Smooth muscle cell (in vitro differentiated cells): Measurements from ENCODE around the gene NEK5. TPM values are rescaled to one million over a fixed set of nuclear protein-coding genes. Genes with fewer than 3 reads are reported as not detected.
A peak's percentile ranks its signal among the peaks of the same experiment; 100 is the strongest.
"Not testable (repeated sequence)": the region's sequence is repeated elsewhere in the genome, so short reads cannot be mapped to it uniquely, and the experiment has no call there.

Source experiments
- DNase-seq: peaks from one replicate; lab custom pipeline; 2025; ENCODE audit not compliant: unreplicated experiment; lab: John Stamatoyannopoulos, UW
- H2AFZ ChIP-seq: fragments of 200-600 bp; sonication (generic); 2 replicates; pipeline ENCODE4 v1.6.0; 2016; ENCODE audit warnings: antibody characterized with exemption, low read depth, mild to moderate bottlenecking
- H3F3A ChIP-seq: fragments of 200-600 bp; sonication (generic); 2 replicates; pipeline ENCODE4 v1.6.0; 2017; ENCODE audit warnings: antibody characterized with exemption, low read depth
- H3K27ac ChIP-seq: fragments of 200-600 bp; sonication (generic); 2 replicates; pipeline ENCODE4 v1.5.1; 2016; ENCODE audit warnings: low read depth, mild to moderate bottlenecking
- H3K27me3 ChIP-seq: fragments of 200-600 bp; sonication (generic); 2 replicates; pipeline ENCODE4 v1.6.1; 2016; ENCODE audit warnings: low read depth, mild to moderate bottlenecking
- H3K36me3 ChIP-seq: fragments of 200-600 bp; sonication (generic); 2 replicates; pipeline ENCODE4 v1.5.1; 2016; ENCODE audit warnings: low read depth
- H3K4me1 ChIP-seq: fragments of 200-600 bp; sonication (generic); 2 replicates; pipeline ENCODE4 v1.5.1; 2016; ENCODE audit warnings: low read depth
- H3K4me2 ChIP-seq: fragments of 200-600 bp; sonication (generic); 2 replicates; pipeline ENCODE4 v1.6.0; 2016; ENCODE audit warnings: mild to moderate bottlenecking
- H3K4me3 ChIP-seq: fragments of 200-600 bp; sonication (generic); 2 replicates; pipeline ENCODE4 v1.5.1; 2016; ENCODE audit warnings: mild to moderate bottlenecking
- H3K79me2 ChIP-seq: fragments of 200-600 bp; sonication (generic); 2 replicates; pipeline ENCODE4 v1.6.0; 2016; ENCODE audit warnings: low read depth, mild to moderate bottlenecking
- H3K9ac ChIP-seq: fragments of 200-600 bp; sonication (generic); 2 replicates; pipeline ENCODE4 v1.6.0; 2016; ENCODE audit warnings: low read depth
- H3K9me3 ChIP-seq: fragments of 200-600 bp; sonication (generic); replicated peaks from 2 replicates; pipeline ENCODE4 v1.5.1; 2016; ENCODE audit warnings: low read depth
- H4K20me1 ChIP-seq: fragments of 200-600 bp; sonication (generic); 2 replicates; pipeline ENCODE4 v1.6.0; 2016; ENCODE audit warnings: low read depth
- WGBS: methylation state at CpG from one replicate; pipeline ENCODE4 v1.1.7; 2016; ENCODE audit warnings: low lambda C conversion rate; 5-methylcytosine and 5-hydroxymethylcytosine counted together
- polyA plus RNA-seq: library from polyadenylated mRNA; unstranded; fragments of >200 nt; fragmentation: Nextera tagmentation; extraction: Ambion mirVana; gene quantifications from 2 replicates; pipeline ENCODE4 v1.2.1, GENCODE V29; 2016
- total RNA-seq: library from RNA; depleted of rRNA; stranded (reverse); fragments of >200 nt; gene quantifications from 2 replicates; pipeline ENCODE4 v1.2.3, GENCODE V29; 2014
- TF ChIP-seq, protein P1 (sequence below): fragments of 200-600 bp; sonication (generic); IDR thresholded peaks from 2 replicates; pipeline ENCODE4 v1.5.1; 2017; ENCODE audit warnings: borderline replicate concordance, mild to moderate bottlenecking, antibody characterized with exemption; ENCODE audit not compliant: insufficient read depth, poor library complexity, severe bottlenecking

NEK5 gene
- total and polyA plus RNA-seq, 2 experiments from 2014 or later: 0.04 to 0.29 TPM

GRCh38 chr13:52096062-52096461, 32.8 kb downstream of the NEK5 start:
- no peak overlapping the region for H3K4me3 ChIP-seq
- no peak overlapping the region for H3K9ac ChIP-seq
- no peak overlapping the region for H3K27ac ChIP-seq
- H4K20me1 ChIP-seq: no peaks in the 10 kb centered on the region
- no peak for DNase-seq
- no peaks in the 10 kb centered on the region for H3K4me1 ChIP-seq
- H3K79me2 ChIP-seq: no peaks in the 10 kb centered on the region
- H2AFZ ChIP-seq: no peak overlapping the region
- no peaks in the 10 kb centered on the region for H3K36me3 ChIP-seq
- TF ChIP-seq, protein P1, sequence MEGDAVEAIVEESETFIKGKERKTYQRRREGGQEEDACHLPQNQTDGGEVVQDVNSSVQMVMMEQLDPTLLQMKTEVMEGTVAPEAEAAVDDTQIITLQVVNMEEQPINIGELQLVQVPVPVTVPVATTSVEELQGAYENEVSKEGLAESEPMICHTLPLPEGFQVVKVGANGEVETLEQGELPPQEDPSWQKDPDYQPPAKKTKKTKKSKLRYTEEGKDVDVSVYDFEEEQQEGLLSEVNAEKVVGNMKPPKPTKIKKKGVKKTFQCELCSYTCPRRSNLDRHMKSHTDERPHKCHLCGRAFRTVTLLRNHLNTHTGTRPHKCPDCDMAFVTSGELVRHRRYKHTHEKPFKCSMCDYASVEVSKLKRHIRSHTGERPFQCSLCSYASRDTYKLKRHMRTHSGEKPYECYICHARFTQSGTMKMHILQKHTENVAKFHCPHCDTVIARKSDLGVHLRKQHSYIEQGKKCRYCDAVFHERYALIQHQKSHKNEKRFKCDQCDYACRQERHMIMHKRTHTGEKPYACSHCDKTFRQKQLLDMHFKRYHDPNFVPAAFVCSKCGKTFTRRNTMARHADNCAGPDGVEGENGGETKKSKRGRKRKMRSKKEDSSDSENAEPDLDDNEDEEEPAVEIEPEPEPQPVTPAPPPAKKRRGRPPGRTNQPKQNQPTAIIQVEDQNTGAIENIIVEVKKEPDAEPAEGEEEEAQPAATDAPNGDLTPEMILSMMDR: no peak
- no peak overlapping the region for H3K4me2 ChIP-seq
- H3F3A ChIP-seq: no peaks in the 10 kb centered on the region
- H3K27me3 ChIP-seq: no peaks in the 10 kb centered on the region
- WGBS: 96% methylated on average over 2 of the region's 2 CpGs
- no peaks in the 10 kb centered on the region for H3K9me3 ChIP-seq

DNA sequence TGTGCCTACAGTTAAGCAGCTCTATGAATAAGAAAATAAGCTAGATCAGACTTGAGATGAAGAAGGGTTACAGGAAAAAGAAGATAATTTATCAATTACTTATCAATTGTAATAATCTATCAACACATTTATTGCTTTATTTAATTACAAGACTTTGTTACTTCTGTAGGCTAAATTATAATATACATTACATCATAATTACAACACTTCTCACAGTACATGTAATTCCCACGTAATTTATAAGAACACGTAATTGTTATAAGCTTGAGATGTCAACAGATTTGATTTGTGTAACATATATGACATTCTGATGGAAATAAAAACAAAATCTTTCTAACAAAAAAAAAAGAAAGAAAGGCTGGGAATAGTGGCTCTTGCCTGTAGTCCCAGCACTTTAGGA, 36.8 kb downstream of the NEK5 start:
- Histone ChIP-seq H3K9ac (no peak overlapping the region), H3K79me2 (no peaks in the 10 kb centered on the region), H3K4me3 (no peak overlapping the region), H3K27ac (no peak overlapping the region), H3K36me3 (no peaks in the 10 kb centered on the region), H4K20me1 (no peaks in the 10 kb centered on the region), H2AFZ (no peak overlapping the region), H3F3A (no peaks in the 10 kb centered on the region), H3K27me3 (no peaks in the 10 kb centered on the region), H3K9me3 (no peaks in the 10 kb centered on the region), H3K4me1 (no peaks in the 10 kb centered on the region), H3K4me2 (no peak overlapping the region)
- DNase-seq: no peak
- WGBS: 88% methylated on average over 2 of the region's 2 CpGs
- TF ChIP-seq, protein P1: no peak

DNA sequence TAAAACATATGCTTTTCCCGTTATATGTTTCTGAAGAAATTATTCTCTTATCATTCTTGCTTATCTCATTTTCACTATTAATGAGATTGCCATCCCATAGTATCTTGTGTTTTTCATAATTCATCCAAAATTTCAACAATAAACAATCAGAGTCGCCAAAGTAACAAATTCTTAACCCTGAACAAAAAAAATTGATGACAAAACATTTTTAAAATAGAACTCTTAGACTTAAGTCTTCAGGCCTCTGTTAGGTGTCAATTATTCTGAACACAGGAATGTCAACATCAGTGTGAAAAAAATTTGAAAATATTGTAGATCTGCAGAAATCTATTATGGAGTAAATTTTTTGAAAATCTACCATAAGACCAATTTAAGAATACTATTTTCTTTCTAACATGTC, 37.4 kb downstream of the NEK5 start:
- H3K79me2 ChIP-seq: no peaks in the 10 kb centered on the region
- no peak overlapping the region for H3K27ac ChIP-seq
- TF ChIP-seq, protein P1: no peak
- H3K9ac ChIP-seq: no peak overlapping the region
- no peak overlapping the region for H3K4me3 ChIP-seq
- WGBS: 83% methylated on average over 2 of the region's 2 CpGs
- no peak for DNase-seq
- H3K36me3 ChIP-seq: no peaks in the 10 kb centered on the region
- no peaks in the 10 kb centered on the region for H3F3A ChIP-seq
- no peaks in the 10 kb centered on the region for H3K27me3 ChIP-seq
- no peak overlapping the region for H2AFZ ChIP-seq
- no peaks in the 10 kb centered on the region for H3K9me3 ChIP-seq
- no peaks in the 10 kb centered on the region for H3K4me1 ChIP-seq
- H3K4me2 ChIP-seq: no peak overlapping the region
- no peaks in the 10 kb centered on the region for H4K20me1 ChIP-seq

- Histone ChIP-seq H4K20me1 (no peaks in the 10 kb centered on the region), H3K9me3 (no peaks in the 10 kb centered on the region), H3F3A (no peaks in the 10 kb centered on the region), H3K4me2 (peak overlapping the region; percentile 21), H2AFZ (no peak overlapping the region), H3K27me3 (no peaks in the 10 kb centered on the region), H3K79me2 (no peaks in the 10 kb centered on the region), H3K4me1 (no peaks in the 10 kb centered on the region), H3K36me3 (no peaks in the 10 kb centered on the region), H3K4me3 (no peak overlapping the region), H3K27ac (peak overlapping the region; percentile 6), H3K9ac (no peak overlapping the region)
- no peak for DNase-seq
- TF ChIP-seq, protein P1: no peak
- 82% methylated on average over 2 of the region's 2 CpGs for WGBS
These were observed 43.5 kb downstream of the NEK5 start for GRCh38 chr13:52085421-52085820.

DNA sequence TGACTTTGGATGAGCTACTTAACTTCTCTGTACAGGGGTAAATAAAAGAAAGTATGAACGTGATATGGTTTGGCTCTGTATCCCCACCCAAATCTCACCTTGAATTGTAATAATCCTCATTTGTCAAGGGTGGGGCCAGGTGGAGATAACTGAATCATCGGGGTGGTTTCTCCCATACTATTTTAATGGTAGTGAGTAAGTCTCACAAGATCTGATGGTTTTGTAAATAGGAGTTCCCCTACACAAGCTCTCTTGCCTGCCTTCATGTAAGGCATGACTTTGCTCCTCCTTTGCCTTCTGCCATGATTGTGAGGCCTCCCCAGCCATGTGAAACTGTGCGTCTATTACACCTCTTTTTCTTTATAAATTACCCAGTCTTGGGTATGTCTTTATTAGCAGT, 43.9 kb downstream of the NEK5 start:
- not testable (repeated sequence) for H3F3A ChIP-seq, H2AFZ ChIP-seq, H3K9me3 ChIP-seq, H3K79me2 ChIP-seq, H3K36me3 ChIP-seq, H3K27me3 ChIP-seq, DNase-seq, H3K4me3 ChIP-seq, H4K20me1 ChIP-seq, H3K9ac ChIP-seq, H3K4me1 ChIP-seq
- Histone ChIP-seq H3K27ac (peak overlapping the region; percentile 6), H3K4me2 (peak overlapping the region; percentile 21)
- 95% methylated on average over 3 of the region's 3 CpGs for WGBS
